Activated T-helper 1 cell treated with anti-CD3 and anti-CD28 coated beads, Interleukin-2, amount 50 U/mL, for 16 hours (primary cell): Measurements from ENCODE around the gene GABRD.

ENCODE experiments used
- DNase-seq, 2 donors: peaks; one replicate each; pipeline ENCODE4 v3.0.0-alpha.2; 2020; ENCODE audit warnings: low read depth in 1 of 2, low spot score in 1 of 2

Gene GABRD

DNA sequence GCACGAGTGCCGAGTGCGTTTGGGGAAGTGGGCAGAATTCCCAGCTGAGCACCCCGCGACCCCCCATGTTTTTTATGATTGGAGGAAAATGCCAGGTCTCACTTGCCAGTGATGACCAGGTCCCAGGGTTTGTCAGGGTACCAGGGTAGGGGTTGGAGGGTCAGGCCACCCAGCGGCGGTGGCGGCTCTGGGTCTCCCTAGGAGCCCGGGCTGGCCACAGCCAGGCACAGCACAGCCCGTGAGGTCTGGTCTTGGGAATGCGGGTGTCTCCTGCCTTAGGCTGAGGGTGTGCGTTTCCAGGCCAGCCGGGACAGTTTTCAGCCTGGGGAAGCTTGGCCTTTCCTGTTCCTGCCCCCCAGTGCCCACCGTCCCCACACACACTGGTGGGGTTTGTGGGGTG lies 53.7 kb downstream of the GABRD start:
- DNase-seq: no peak

DNA sequence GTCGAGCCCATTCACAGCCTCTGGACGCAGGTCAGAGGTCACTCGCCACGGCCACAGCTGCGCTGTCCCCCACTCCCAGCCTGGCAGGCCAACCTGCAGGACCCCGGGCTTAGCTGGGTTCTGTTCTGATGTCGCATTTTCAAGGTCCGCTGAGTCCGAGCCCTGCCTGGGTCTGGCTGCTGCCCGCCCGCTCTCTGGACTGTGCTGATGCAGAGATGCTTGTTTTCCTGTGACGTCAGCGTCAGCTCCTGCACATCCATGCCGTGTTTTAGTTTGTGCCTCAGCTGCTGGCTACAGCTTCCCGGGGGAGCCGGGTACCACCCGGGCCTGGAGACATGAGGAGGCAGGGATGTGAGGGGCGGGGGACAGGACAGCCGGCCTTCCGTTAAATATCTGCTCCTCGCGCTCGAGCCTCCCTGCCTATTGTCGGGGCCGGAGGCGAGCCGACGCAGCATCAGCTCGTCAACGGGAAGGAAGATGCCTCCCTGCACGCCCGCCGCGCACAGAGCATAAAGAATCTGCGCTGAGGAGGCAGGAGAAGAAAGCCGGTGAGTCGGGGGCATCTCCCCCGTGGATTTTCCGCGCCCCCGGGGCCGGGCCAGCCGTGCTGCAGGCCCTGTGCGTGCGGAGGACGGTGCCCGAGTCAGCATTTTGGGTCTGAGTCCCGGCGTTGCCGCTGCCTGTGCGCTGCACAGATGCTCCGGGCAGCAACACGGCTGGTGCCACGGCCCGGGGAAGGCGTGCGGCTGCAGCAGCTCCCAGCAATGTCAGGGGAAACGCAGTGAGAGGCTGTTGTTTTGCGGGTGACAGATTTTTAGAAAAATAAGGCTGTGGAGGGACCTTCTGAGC lies 54.5 kb downstream of the GABRD start:
- DNase-seq: no peak

DNA sequence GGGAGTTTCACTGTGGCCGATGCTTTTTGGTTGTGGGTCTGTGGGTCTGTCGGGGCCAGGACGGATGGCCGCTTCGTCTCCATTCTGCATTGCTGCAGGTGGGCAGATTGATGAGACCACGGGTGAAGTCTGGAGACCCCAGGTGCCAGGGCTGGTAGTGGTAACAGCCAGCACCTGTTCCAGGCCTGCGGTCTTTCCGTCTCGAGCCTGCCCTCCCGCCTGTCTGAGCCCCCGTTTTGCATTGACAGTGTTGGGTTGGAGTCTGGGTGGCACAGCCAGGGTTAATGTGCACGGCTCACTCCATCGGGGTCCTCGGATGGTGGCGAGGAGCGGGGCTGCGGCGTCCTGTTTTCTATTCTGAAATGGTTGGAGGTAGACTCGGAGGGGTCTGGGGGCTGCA lies 55.3 kb downstream of the GABRD start:
- DNase-seq: no peak

DNA sequence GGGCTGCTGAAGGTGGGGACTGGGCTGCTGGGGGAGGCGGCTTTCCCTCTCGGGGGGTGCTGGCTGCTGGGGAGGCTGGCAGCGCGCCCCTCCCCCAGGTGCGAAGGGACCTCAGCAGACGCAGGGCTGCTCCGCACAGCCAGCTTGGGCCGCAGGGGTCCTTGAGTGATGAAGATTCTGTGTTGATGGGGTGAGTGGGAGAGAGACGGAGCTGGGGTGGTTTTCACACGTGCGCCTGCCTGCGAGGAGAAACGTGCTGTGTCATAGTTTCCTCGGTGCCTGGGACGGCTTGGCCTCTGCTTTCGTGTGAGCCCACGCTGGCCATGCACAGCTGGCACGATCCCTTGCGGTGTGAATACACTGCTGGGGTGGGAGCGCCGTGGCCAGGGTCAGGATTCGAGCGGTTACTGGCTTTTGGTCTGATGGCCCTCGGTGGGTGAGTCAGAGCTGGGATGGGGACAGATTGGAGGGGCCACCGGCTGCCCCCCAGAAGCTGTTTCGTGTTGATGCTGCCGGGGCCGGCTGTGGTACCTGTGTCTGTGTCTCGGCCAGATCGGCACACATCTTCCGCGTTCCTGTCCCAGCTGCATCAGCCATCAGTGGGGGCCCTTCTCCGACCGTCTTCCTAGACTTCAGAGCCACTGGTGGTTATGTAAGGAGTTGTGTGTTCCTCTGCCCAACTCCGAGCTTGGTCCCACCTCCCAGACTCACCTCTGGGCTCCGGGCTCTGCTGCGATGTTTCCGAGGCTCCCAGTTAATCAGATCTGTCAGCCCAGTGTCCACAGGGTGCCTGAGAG lies 56.0 kb downstream of the GABRD start:
- DNase-seq: no peak

DNA sequence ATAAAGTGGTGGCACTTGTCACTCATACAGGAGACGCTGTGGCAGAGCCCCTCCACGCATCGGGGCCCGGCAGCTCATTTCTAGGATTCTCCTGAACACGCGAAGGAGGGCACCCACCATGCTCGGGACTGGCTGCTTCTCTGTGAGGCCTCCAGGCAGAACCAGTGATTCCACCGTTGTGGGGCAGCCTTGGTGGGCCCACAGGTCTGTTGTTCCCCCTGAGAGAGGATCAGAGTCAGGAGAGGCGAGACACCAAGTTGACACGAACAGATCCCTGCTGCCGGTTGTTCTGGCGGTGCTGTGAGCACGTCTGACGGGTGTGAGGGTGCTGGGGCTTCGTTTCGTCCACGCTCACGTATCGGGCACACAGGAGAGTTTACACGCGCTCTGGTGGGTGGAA lies 57.7 kb downstream of the GABRD start:
- no peak for DNase-seq

DNA sequence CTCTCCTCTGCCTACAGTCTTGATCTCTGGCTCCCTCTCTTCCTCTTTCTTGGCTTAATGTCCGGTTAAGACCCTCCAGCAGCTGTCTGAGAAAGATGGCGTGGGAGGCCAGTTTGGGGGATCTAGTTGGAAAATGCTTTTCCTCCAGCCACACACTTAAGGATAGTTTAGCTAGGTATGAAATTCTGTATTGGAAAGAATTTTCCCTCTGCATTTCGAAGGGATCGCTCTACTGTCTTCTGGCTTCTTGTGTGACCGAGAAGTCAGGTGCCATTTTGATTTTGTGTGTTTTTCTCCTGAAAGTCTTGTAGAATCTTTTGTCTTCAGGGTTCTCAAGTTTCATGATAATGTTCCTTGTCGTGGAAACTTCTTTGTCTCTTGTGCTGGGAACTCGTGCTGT lies 59.0 kb downstream of the GABRD start:
- no peak for DNase-seq

DNA sequence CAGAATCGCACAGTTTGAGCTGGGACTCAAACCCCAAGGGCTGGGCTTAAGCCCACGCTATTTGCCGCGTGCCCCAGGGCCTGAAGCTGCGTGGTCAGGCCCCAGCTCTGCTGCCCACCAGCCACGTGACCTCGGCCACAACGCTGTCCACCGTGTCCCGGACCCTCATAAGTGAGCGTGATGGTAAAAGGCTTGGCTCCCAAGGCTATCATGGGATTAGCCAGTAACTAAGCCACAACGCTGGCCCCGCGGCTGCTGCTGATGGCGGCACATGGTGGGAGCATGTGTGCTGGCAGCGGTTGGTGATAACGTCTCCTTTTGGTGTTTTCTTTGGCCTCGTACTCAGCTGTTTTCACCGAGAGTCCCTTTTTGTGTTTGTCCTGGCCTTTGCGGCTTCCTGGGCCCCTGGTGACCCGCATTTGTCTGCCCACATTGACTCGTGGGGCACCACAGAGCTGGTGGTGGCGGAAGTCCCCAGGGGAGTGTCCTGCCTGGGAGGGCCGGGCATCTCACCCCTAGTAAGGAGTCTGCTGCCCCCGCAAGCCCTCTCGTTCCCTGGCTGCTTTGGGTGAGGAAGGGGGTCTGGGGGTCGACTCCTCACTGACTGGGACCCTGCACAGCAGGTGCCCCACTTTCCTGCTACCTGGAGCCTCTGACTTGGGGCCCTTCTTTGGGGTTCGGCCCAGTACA lies 60.4 kb downstream of the GABRD start:
- no peak for DNase-seq

DNA sequence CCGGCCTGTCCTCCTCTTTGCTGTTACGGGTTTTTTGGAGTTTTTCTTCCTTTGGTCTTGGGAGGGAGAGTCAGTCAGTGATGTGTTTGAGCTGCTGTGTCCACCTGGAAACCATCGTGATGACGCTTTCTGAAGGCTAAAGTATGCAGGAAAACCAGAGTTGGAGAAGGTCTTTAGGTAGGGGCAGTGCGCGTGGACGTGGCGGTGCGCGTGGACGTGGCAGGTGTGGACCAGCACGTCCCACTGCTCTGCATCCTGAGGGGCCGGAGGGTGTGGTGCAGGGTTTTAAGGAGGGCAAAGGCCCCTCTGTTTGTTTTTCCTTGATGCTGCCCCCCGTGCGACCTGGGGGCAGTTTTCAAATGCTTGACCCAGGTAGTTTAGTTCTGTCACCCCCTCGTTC lies 61.0 kb downstream of the GABRD start:
- DNase-seq: no peak
